ENCODE data around the gene LRTM1.

GRCh38 chr3:54949491-54950044 lies 21.7 kb upstream of the LRTM1 start:
- TF ChIP-seq, protein P1, sequence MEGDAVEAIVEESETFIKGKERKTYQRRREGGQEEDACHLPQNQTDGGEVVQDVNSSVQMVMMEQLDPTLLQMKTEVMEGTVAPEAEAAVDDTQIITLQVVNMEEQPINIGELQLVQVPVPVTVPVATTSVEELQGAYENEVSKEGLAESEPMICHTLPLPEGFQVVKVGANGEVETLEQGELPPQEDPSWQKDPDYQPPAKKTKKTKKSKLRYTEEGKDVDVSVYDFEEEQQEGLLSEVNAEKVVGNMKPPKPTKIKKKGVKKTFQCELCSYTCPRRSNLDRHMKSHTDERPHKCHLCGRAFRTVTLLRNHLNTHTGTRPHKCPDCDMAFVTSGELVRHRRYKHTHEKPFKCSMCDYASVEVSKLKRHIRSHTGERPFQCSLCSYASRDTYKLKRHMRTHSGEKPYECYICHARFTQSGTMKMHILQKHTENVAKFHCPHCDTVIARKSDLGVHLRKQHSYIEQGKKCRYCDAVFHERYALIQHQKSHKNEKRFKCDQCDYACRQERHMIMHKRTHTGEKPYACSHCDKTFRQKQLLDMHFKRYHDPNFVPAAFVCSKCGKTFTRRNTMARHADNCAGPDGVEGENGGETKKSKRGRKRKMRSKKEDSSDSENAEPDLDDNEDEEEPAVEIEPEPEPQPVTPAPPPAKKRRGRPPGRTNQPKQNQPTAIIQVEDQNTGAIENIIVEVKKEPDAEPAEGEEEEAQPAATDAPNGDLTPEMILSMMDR (tag by site-specific recombination; IDR thresholded peaks at IDR 0.05) = no peak
- TF ChIP-seq ZNF626 (tag by site-specific recombination; IDR thresholded peaks at IDR 0.05) (no peak), ZNF549 (tag by site-specific recombination; IDR thresholded peaks at IDR 0.05) (no peak), ZNF140 (tag by site-specific recombination; IDR thresholded peaks at IDR 0.05) (no peak), ZNF76 (tag by site-specific recombination; IDR thresholded peaks at IDR 0.05; ENCODE audit: borderline replicate concordance, low read depth) (no peak), ZNF558 (tag by site-specific recombination; IDR thresholded peaks at IDR 0.05) (no peak), GLIS1 (tag by site-specific recombination; IDR thresholded peaks at IDR 0.05) (no peak), YY1 (tag by site-specific recombination; IDR thresholded peaks at IDR 0.05) (no peak), SETDB1 (IDR thresholded peaks at IDR 0.05; ENCODE audit: insufficient read length, low read length) (no peak), ATF2 (tag by site-specific recombination; IDR thresholded peaks at IDR 0.05; ENCODE audit: low read depth) (no peak)
